ENCODE measurements around the gene WSB1.

DNA sequence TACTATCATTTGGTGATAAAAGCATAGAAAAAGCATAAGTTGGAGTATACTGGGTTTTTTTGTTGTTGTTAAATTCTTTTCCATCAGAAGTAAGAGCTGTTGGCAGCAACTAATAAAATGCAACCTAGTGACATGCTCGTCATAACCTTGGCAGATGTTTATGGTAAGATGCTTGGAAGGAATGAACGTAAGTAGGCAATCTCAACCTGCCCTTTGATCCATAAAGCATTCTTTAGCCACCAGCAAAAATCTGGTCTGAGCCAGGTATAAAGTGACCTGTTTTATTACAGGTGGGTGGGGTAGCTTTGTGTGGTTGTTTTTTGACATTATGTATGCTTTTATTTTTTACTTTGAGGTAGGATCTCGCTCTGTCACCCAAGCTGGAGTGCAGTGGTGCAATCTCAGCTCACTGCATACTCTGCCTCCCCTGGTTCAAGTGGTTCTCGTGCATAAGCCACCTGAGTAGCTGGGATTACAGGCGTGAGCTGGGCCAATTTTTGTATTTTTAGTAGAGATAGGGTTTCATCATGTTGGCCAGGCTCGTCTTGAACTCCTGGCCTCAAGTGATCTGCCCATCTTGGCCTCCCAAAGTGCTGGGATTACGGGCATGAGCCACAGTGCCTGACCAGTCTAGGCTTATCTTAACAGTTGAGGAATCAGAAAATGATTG, 22.0 kb downstream of the WSB1 start:
- TF ChIP-seq, protein P1, sequence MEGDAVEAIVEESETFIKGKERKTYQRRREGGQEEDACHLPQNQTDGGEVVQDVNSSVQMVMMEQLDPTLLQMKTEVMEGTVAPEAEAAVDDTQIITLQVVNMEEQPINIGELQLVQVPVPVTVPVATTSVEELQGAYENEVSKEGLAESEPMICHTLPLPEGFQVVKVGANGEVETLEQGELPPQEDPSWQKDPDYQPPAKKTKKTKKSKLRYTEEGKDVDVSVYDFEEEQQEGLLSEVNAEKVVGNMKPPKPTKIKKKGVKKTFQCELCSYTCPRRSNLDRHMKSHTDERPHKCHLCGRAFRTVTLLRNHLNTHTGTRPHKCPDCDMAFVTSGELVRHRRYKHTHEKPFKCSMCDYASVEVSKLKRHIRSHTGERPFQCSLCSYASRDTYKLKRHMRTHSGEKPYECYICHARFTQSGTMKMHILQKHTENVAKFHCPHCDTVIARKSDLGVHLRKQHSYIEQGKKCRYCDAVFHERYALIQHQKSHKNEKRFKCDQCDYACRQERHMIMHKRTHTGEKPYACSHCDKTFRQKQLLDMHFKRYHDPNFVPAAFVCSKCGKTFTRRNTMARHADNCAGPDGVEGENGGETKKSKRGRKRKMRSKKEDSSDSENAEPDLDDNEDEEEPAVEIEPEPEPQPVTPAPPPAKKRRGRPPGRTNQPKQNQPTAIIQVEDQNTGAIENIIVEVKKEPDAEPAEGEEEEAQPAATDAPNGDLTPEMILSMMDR (IDR thresholded peaks at IDR 0.05) = no peak
- no peak for TF ChIP-seq EZH2 (IDR thresholded peaks at IDR 0.05; ENCODE audit: borderline replicate concordance, insufficient read depth, low read depth, low read length, poor library complexity, severe bottlenecking)

Measured in B cell (primary cell).